ENCODE results near the gene GLRA2. TPM values are rescaled to one million over a fixed set of nuclear protein-coding genes. Genes with fewer than 3 reads are reported as not detected.
"Not testable (repeated sequence)": the region's sequence is repeated elsewhere in the genome, so short reads cannot be mapped to it uniquely, and the experiment has no call there.

The GLRA2 gene
- polyA plus RNA-seq, 3 donors = 0.19 to 0.37 (median 0.32) TPM

DNA sequence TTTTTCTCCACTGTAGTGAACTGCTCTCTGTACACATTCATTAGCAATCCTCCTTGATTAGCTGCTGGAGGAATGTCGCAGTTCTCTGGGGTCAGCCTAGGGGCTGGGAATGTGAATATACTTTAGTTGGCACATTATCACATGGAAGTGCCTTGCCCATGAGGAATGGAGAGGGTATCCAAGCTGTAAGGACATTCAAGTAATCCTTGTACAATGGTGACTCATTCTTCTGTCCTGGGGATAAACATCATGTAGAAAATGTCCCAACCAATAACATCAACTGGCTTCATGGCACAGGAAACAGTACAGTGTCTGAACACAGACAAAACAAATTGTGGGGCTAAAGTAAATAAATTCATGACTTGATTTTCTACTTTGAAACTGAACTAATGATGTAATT lies 147.1 kb downstream of the GLRA2 start:
- no peak for DNase-seq (ENCODE audit: extremely low read depth in 1 of 11, low read depth in 9 of 11, low spot score in 4 of 11)

DNA sequence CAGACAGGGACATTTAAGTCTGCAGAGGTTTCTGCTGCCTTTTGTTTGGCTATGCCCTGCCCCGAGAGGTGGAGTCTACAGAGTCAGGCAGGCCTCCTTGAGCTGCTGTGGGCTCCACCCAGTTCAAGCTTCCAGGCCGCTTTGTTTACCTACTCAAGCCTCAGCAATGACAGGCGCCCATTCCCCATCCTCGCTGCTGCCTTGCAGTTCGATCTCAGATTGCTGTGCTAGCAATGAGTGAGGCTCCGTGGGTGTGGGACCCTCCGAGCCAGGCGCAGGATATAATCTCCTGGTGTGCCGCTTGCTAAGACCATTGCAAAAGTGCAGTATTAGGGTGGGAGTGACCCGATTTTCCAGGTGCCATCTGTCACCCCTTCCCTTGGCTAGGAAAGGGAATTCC lies 159.0 kb downstream of the GLRA2 start:
- not testable (repeated sequence) for DNase-seq (ENCODE audit: extremely low read depth in 1 of 11, low read depth in 9 of 11, low spot score in 4 of 11)

DNA sequence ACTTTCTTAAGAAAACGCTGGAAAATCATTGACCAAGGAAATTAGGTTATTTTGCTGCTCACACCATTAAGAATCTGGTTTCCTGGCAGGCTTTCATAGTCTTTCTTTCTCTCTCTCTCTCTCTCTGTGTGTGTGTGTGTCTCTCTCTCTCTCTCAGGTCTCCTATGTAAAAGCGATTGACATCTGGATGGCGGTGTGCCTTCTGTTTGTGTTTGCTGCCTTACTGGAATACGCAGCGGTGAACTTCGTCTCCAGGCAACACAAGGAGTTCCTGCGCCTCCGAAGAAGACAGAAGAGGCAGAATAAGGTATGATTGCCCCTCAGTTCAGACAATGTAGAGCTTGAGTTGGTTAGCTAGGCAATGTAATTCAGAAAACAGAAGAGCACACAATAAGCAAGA lies 161.2 kb downstream of the GLRA2 start:
- DNase-seq (ENCODE audit: extremely low read depth in 1 of 11, low read depth in 9 of 11, low spot score in 4 of 11) = peak in 1 of 11 donors; percentile 2

- no peak for DNase-seq (ENCODE audit: extremely low read depth in 1 of 11, low read depth in 9 of 11, low spot score in 4 of 11)
Measured at GRCh38 chrX:14694611-14695010, 165.3 kb downstream of the GLRA2 start.

DNA sequence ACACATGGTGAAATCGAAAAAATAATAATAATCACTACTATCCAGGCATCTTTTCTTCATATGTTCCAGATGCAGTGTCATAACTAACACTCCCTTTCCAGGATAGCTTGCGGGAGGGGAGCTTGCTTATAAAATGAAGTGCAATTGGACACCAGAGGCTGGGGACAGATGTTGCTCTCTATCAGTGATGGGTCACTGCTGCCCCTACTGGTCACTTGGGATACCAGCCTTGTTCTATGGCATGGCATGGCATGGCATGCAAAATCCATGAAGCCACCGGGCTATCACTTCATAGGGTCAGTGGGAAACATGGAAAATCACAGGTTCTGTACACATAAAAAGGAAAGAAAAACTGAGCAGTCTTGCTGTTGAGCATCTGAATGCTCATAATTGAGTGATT lies 168.1 kb downstream of the GLRA2 start:
- DNase-seq (ENCODE audit: extremely low read depth in 1 of 11, low read depth in 9 of 11, low spot score in 4 of 11) = peak in 1 of 11 donors; percentile 17

GRCh38 chrX:14698790-14699189 lies 169.5 kb downstream of the GLRA2 start:
- DNase-seq (ENCODE audit: extremely low read depth in 1 of 11, low read depth in 9 of 11, low spot score in 4 of 11) = no peak

DNA sequence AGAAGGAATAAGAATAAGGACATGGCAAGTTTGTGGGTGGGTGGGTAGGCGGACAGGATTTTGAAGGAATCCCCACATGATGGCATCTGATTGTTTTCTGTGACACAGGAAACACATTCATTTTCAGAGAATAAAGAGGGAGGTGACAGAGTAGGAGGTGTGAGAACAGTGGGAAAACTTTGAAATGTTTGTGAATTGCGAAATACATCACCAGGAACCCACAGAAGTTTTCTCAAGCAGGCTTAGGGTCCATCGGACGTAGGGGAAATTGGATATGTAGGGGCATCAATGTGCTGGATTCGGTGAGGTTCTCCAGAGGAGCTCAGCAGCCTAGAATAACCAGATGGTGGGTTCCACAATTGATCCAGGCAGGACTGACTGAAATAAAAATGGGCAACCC lies 171.6 kb downstream of the GLRA2 start:
- no peak for DNase-seq (ENCODE audit: extremely low read depth in 1 of 11, low read depth in 9 of 11, low spot score in 4 of 11)

GRCh38 chrX:14702145-14702544 lies 172.8 kb downstream of the GLRA2 start:
- DNase-seq (ENCODE audit: extremely low read depth in 1 of 11, low read depth in 9 of 11, low spot score in 4 of 11) = no peak

DNA sequence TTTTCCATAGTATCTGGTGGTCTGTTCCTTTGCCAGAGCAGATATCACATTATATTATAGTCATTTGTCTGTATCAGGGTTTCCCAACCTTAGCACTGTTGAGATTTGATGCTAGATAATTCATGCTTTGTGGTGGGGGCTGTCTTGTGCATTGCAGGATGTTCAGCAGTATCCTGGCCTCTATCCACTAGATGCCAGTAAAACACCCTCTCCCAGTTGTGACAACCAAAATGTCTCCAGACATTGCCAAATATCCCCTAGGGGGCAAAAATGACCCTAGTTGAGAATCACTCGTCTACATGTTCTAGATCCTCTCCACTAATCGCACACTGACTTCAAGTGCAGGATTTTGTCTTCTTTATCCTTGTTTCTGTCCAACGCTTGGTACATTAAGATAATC lies 182.8 kb downstream of the GLRA2 start:
- DNase-seq (ENCODE audit: extremely low read depth in 1 of 11, low read depth in 9 of 11, low spot score in 4 of 11) = no peak

- DNase-seq (ENCODE audit: extremely low read depth in 1 of 11, low read depth in 9 of 11, low spot score in 4 of 11) = no peak
Measured at GRCh38 chrX:14717949-14718348, 188.6 kb downstream of the GLRA2 start.

GRCh38 chrX:14718403-14718802 lies 189.1 kb downstream of the GLRA2 start:
- DNase-seq (ENCODE audit: extremely low read depth in 1 of 11, low read depth in 9 of 11, low spot score in 4 of 11) = no peak

DNA sequence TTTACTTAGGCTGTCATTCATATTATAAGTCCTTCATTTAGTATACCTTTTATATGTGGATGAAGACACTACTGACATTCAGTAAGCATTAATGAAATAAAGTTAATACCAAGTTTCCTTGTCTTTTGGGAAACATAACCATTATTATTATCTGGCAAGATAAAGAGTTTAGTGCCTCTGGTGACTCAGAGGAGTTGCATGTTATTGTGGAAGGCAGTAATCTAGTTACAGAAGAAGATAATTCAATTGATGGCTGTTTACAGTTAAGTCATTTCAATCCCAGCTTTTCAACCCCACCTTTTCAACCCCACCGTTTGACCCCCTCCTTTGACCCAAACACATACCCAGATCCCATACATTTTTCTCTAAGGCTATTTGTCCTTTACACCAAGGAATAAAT lies 199.7 kb downstream of the GLRA2 start:
- DNase-seq (ENCODE audit: extremely low read depth in 1 of 11, low read depth in 9 of 11, low spot score in 4 of 11) = no peak

DNA sequence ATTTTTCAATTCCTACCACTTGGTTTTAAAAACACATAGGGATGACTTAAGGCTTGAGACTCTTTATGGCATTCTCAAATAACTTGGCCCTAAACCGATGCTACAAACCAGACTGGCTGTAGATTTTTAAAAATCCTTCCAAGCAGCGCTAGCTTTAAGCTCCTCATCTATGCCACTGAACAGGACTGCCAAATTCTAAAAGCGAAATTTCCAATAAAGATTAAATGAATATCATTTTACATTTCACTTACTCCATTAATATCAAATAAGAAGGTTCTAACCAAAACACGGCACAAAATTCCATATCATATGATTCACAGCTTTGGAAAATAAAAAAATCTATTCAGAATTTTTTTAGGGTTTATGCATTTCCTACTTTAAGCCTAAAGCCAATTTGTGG lies 209.3 kb downstream of the GLRA2 start:
- DNase-seq (ENCODE audit: extremely low read depth in 1 of 11, low read depth in 9 of 11, low spot score in 4 of 11) = no peak

- no peak for DNase-seq (ENCODE audit: extremely low read depth in 1 of 11, low read depth in 9 of 11, low spot score in 4 of 11)
Measured at GRCh38 chrX:14753441-14753840, 224.1 kb downstream of the GLRA2 start.

DNA sequence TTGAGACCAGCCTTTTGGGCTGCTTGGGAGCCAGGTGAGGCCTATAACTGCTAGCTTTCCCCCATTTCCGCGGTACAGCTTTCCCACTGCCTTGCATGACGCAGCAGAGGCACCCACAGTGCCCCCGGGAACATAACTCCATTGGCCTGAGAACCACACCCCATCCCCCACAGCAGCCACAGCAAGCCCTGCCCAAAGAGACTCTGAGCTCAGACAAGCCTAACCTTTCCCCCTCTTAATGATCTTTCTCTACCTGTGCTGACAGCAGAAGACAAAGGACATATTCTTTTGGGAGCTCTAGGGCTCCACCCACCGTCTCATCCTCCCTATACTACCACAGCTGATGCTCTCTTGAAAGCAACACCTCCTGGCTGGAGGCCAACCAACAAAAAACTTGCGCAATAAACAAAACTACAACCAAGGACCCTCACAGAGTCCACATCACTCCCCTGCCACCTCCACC lies 228.7 kb downstream of the GLRA2 start:
- DNase-seq (ENCODE audit: extremely low read depth in 1 of 11, low read depth in 9 of 11, low spot score in 4 of 11) = no peak

GRCh38 chrX:14775416-14775815 lies 246.1 kb downstream of the GLRA2 start:
- peak in 4 of 11 donors; percentile 7 to 24 (median 10) for DNase-seq (ENCODE audit: extremely low read depth in 1 of 11, low read depth in 9 of 11, low spot score in 4 of 11)

- no peak for DNase-seq (ENCODE audit: extremely low read depth in 1 of 11, low read depth in 9 of 11, low spot score in 4 of 11)
Measured at GRCh38 chrX:14776901-14777300, 247.6 kb downstream of the GLRA2 start.

- DNase-seq (ENCODE audit: extremely low read depth in 1 of 11, low read depth in 9 of 11, low spot score in 4 of 11) = no peak
Measured at GRCh38 chrX:14777525-14777924, 248.2 kb downstream of the GLRA2 start.

DNA sequence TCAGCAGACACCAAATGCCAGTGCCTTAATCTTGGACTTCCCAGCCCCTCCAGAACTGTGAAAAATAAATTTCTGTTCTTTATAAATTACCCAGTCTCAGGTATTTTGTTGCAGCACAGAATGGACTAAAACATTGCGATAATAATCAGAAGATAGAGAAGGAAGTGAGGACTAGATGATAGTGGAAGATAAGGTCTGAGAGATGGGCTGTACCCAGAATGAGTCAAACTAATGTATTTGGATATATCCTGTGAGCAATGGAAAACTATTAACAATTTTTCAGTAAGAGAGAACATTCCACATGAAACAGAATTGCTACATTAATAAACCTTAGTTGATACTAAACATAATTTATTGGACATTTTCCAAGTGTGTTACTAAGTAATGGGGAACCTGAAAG lies 250.2 kb downstream of the GLRA2 start:
- DNase-seq (ENCODE audit: extremely low read depth in 1 of 11, low read depth in 9 of 11, low spot score in 4 of 11) = no peak
